A549 (cell line): ENCODE measurements around the gene TMEM179. TPM values are rescaled to one million over a fixed set of nuclear protein-coding genes. Genes with fewer than 3 reads are reported as not detected.

Experiments
- ATAC-seq, 2 experiments: fragments of 200-7000 bp in 1 of 2; fragments of >200 bp in 1 of 2; cut with Nextera tagmentation in 1 of 2; cut with Tn5 transposase in 1 of 2; 3 replicates each; pipeline versions ENCODE4 v1.8.0 to v1.9.1; 2018 to 2020; ENCODE audit warnings: mild to moderate bottlenecking in 1 of 2, moderate library complexity in 1 of 2
- CTCF ChIA-PET: fragments of 300-600 bp; sonication (Branson Sonifier 250); formaldehyde crosslinking; extraction: SDS; loops from one replicate; lab custom pipeline; 2021; ENCODE audit warnings: antibody characterized with exemption, inconsistent platforms; lab: Yijun Ruan, JAX
- POLR2A ChIA-PET: fragments of 350-600 bp; formaldehyde crosslinking; extraction: SDS; loops from one replicate; lab custom pipeline; 2021; ENCODE audit warnings: antibody characterized with exemption, inconsistent platforms; lab: Yijun Ruan, JAX
- DNase-seq, 2 experiments: peaks; one replicate each; pipeline versions ENCODE4 v3.0.0 to v3.0.0-alpha.2; 2011 to 2016; ENCODE audit warnings: low read depth in 1 of 2, low spot score in 1 of 2
- FAIRE-seq: peaks from 2 replicates; lab custom pipeline; 2011; peaks lifted over from hg19 to GRCh38; lab: Jason Lieb, UNC
- H3K27ac ChIP-seq, 2 experiments: fragments of >200 bp; sonication (Bioruptor Twin); formaldehyde crosslinking; 3 replicates each; pipeline ENCODE4 v1.5.1; 2016 to 2017
- H3K4me1 ChIP-seq: fragments of >200 bp; sonication (Bioruptor Twin); formaldehyde crosslinking; 3 replicates; pipeline ENCODE4 v1.6.1; 2016
- H3K4me2 ChIP-seq: fragments of >200 bp; sonication (Bioruptor Twin); formaldehyde crosslinking; 3 replicates; pipeline ENCODE4 v1.6.1; 2016
- H3K4me3 ChIP-seq: fragments of >200 bp; sonication (Bioruptor Twin); formaldehyde crosslinking; 3 replicates; pipeline ENCODE4 v1.5.1; 2016
- H3K9me3 ChIP-seq: fragments of >200 bp; sonication (Bioruptor Twin); formaldehyde crosslinking; 3 replicates; pipeline ENCODE4 v1.6.1; 2016
- BHLHE40 ChIP-seq: IDR thresholded peaks from 2 replicates; pipeline ENCODE4 v1.6.1; 2012; ENCODE audit warnings: low read depth, low read length, inconsistent platforms
- FOSB ChIP-seq: fragments of 250-450 bp; sonication (Bioruptor Pico); IDR thresholded peaks from 2 replicates; pipeline ENCODE4 v1.5.0; 2020; ENCODE audit warnings: mild to moderate bottlenecking, moderate library complexity
- HMGXB4 ChIP-seq: fragments of 250-450 bp; sonication (Bioruptor Pico); IDR thresholded peaks from 2 replicates; pipeline ENCODE4 v1.5.0; 2021; ENCODE audit warnings: mild to moderate bottlenecking, moderate library complexity, borderline replicate concordance
- HOXB5 ChIP-seq: fragments of 250-450 bp; sonication (Bioruptor Pico); IDR thresholded peaks from 2 replicates; pipeline ENCODE4 v1.5.0; 2020; ENCODE audit warnings: mild to moderate bottlenecking, moderate library complexity
- JUNB ChIP-seq: fragments of >200 bp; sonication (Bioruptor Twin); formaldehyde crosslinking; IDR thresholded peaks from 2 replicates; pipeline ENCODE4 v1.6.1; 2016
- POLR2AphosphoS2 ChIP-seq: conservative IDR thresholded peaks from 2 replicates; pipeline ENCODE4 v1.6.1; 2012; ENCODE audit warnings: low read length, improper control_type of control experiment, inconsistent platforms
- RAD21 ChIP-seq, 2 experiments: fragments of >200 bp in 1 of 2; sonication (Bioruptor Twin) in 1 of 2; formaldehyde crosslinking in 1 of 2; IDR thresholded peaks in 1 of 2; conservative IDR thresholded peaks in 1 of 2; 2 replicates in 1 of 2; 3 replicates in 1 of 2; pipeline ENCODE4 v1.6.1; 2012 to 2018; ENCODE audit warnings: inconsistent platforms in 1 of 2
- RCOR1 ChIP-seq: fragments of 150-350 bp; IDR thresholded peaks from 2 replicates; pipeline ENCODE4 v1.6.1; 2014; ENCODE audit warnings: antibody characterized with exemption, low read length, low read depth
- REST ChIP-seq: fragments of 200-600 bp; sonication (generic); IDR thresholded peaks from 2 replicates; pipeline ENCODE4 v1.6.1; 2016; ENCODE audit warnings: antibody characterized with exemption, mild to moderate bottlenecking, moderate library complexity
- SMC3 ChIP-seq: fragments of >200 bp; sonication (Bioruptor Twin); formaldehyde crosslinking; IDR thresholded peaks from 3 replicates; pipeline ENCODE4 v1.6.1; 2018; ENCODE audit warnings: inconsistent platforms
- TFCP2L1 ChIP-seq: fragments of 250-450 bp; sonication (Bioruptor Pico); IDR thresholded peaks from 2 replicates; pipeline ENCODE4 v1.5.0; 2021; ENCODE audit warnings: mild to moderate bottlenecking
- WGBS: methylation state at CpG from one replicate; pipeline ENCODE4 v1.1.6; 2017; ENCODE audit errors: missing lambda C conversion rate; 5-methylcytosine and 5-hydroxymethylcytosine counted together
- polyA plus RNA-seq, 4 experiments: library from polyadenylated mRNA; depleted of rRNA in 3 of 4; stranded (reverse); fragments of >200 nt; fragmentation: RNase III in 1 of 4; extraction: RNeasy Plus Mini Kit Qiagen cat#74134 plus additional on column Dnase treatment in 1 of 4; gene quantifications; 2 replicates in 3 of 4; 3 replicates in 1 of 4; pipeline ENCODE4 v1.2.3, GENCODE V29; 2011 to 2017
- TF ChIP-seq, protein P1 (sequence below): fragments of 150-350 bp; IDR thresholded peaks from 2 replicates; pipeline ENCODE4 v1.6.1; 2014; ENCODE audit warnings: low read depth, mild to moderate bottlenecking, low read length
- TF ChIP-seq, protein P2 (sequence below): fragments of >200 bp; sonication (Bioruptor Twin); formaldehyde crosslinking; IDR thresholded peaks from 3 replicates; pipeline ENCODE4 v1.5.1; 2016
- TF ChIP-seq, protein P3 (sequence below): IDR thresholded peaks from 2 replicates; pipeline ENCODE4 v1.6.1; 2012; ENCODE audit warnings: low read depth, borderline replicate concordance

The TMEM179 gene
- polyA plus RNA-seq, 2 of the 4 experiments (the other 2 are of a cell fraction) = 0.63 TPM; not detected in 1

DNA sequence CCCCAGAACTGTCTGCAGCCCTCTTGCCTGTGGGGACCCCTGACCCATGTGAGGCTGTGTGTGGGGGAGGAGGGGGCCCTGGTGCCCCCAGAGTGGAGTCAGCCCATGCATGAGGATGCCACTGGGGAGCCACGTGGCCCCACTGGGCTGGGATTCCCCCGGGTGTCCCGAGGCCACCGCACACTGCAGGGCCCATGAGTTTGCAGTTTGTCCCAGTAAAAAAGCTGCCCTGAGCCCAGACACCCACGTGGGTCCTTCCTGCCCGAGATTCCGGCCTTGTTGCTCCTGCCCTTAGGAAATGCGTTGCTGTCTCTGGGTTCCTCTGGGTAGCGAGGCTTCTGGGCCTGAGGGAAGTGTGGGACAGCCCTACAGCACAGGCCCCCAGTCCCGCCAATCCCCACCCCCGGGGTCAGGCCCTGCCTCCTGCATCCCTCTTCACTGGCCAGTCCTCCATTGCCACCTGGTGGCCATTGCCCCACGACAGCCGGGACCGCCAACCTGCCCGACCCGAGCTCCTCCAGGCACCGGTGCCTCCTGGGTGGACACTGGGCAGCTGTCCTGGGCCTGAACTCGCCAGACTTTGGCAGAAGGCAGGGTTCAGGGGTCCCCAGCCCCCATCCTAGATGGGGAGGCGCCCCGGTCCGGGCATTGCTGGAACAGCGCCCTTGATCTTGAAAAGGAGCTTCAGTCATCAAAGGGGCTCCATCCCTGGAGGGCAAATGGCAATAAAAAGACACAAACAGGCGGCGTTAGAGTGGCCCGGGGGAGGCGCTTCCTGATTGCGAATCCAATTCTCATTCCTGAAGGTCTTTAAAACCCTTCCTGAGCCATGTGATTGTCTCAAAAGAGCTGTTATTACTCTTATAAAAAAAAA is 40.6 kb downstream of the TMEM179 start:
- WGBS = 8% methylated on average over 20 of the region's 27 CpGs
- no peaks in the 10 kb centered on the region for H3K9me3 ChIP-seq
- POLR2A ChIA-PET = interaction anchor here (1.2 kb wide), 1 partner anchor 10 kb away, joined by 3 read pairs; no protein-coding TSS in a partner anchor
- peak overlapping the region; percentile 55 for H3K4me2 ChIP-seq
- ATAC-seq (peak; percentile 72 to 92), DNase-seq (peak; percentile 77 to 95)
- H3K4me1 ChIP-seq = peaks cover 9% of the 10 kb centered on the region; the same call in 2 of the 3 replicates
- peak; percentile 95 for TF ChIP-seq RAD21 (conservative IDR thresholded peaks at IDR 0.05 in 1 of 2, IDR thresholded peaks at IDR 0.05 in 1 of 2)
- TF ChIP-seq, protein P1, sequence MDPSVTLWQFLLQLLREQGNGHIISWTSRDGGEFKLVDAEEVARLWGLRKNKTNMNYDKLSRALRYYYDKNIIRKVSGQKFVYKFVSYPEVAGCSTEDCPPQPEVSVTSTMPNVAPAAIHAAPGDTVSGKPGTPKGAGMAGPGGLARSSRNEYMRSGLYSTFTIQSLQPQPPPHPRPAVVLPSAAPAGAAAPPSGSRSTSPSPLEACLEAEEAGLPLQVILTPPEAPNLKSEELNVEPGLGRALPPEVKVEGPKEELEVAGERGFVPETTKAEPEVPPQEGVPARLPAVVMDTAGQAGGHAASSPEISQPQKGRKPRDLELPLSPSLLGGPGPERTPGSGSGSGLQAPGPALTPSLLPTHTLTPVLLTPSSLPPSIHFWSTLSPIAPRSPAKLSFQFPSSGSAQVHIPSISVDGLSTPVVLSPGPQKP = no peak
- TF ChIP-seq, protein P2, sequence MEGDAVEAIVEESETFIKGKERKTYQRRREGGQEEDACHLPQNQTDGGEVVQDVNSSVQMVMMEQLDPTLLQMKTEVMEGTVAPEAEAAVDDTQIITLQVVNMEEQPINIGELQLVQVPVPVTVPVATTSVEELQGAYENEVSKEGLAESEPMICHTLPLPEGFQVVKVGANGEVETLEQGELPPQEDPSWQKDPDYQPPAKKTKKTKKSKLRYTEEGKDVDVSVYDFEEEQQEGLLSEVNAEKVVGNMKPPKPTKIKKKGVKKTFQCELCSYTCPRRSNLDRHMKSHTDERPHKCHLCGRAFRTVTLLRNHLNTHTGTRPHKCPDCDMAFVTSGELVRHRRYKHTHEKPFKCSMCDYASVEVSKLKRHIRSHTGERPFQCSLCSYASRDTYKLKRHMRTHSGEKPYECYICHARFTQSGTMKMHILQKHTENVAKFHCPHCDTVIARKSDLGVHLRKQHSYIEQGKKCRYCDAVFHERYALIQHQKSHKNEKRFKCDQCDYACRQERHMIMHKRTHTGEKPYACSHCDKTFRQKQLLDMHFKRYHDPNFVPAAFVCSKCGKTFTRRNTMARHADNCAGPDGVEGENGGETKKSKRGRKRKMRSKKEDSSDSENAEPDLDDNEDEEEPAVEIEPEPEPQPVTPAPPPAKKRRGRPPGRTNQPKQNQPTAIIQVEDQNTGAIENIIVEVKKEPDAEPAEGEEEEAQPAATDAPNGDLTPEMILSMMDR = peak; percentile 84
- peak; percentile 92 for TF ChIP-seq SMC3
- TF ChIP-seq, all 56 proteins: peak for 3
- CTCF ChIA-PET = interaction anchor here (0.5 to 12.1 kb wide), 66 partner anchors 9 to 755 kb away, joined by 3 to 112 read pairs (median 4); partner anchors contain the start of genes C14orf180 and TMEM179
- Histone ChIP-seq H3K4me3 (no peak overlapping the region), H3K27ac (peak overlapping the region in 1 of 2 experiments; percentile 56; a peak in 3 of 6 replicates)
- FAIRE-seq = no peak

DNA sequence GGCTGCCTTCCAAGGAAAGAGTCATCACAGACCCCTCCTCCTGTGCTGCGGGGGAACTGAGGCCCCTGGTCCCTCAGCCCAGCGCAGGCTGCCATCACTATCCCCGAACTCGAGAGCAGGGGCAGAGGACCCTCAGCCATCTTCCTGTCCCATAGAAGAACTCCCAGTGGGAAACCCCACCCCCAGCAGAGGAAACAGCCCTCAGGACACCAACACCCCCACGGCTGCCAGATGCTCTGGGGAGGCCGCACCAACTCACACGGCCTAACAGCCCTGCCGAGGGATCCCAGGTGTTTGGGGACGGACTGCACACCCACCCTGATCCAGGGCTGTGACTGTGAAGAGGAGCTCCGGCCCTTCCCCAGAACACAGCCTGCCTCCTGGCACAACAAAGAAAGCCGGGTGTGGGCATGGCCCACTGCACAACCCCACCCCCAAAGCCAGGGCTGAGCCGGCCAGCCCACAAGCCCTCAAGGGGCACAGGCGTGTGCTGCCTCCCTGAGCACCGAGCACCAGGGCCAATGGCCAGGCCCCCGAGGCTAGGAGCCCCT is 41.3 kb downstream of the TMEM179 start:
- FAIRE-seq = no peak
- H3K4me2 ChIP-seq = peak overlapping the region; percentile 55; the same call in 1 of the 3 replicates
- no peak for TF ChIP-seq JUNB
- TF ChIP-seq REST = no peak
- no peak for TF ChIP-seq POLR2AphosphoS2
- TF ChIP-seq, all 56 proteins: peak for 0
- ChIA-PET CTCF (interaction anchor here (0.5 to 12.1 kb wide), 23 partner anchors 10 to 509 kb away, joined by 3 to 112 read pairs (median 10); partner anchors contain the start of gene C14orf180), POLR2A (no interaction called here)
- no peak for DNase-seq
- H3K9me3 ChIP-seq = no peaks in the 10 kb centered on the region
- H3K27ac ChIP-seq = peak overlapping the region in 1 of 2 experiments; percentile 56; a peak in 3 of 6 replicates
- no peak overlapping the region for H3K4me3 ChIP-seq
- WGBS = 87% methylated on average over 9 of the region's 15 CpGs
- H3K4me1 ChIP-seq = peaks cover 9% of the 10 kb centered on the region; the same call in 2 of the 3 replicates
- ATAC-seq = peak in 1 of 2 experiments; percentile 7; a peak in 3 of 6 replicates

- TF ChIP-seq, protein P3, sequence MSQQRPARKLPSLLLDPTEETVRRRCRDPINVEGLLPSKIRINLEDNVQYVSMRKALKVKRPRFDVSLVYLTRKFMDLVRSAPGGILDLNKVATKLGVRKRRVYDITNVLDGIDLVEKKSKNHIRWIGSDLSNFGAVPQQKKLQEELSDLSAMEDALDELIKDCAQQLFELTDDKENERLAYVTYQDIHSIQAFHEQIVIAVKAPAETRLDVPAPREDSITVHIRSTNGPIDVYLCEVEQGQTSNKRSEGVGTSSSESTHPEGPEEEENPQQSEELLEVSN = no peak
- TF ChIP-seq HMGXB4 (CRISPR knock-in tag) = no peak
- TF ChIP-seq HOXB5 = no peak
- TF ChIP-seq TFCP2L1 (CRISPR knock-in tag) = no peak
- TF ChIP-seq RCOR1 = no peak
- TF ChIP-seq FOSB (CRISPR knock-in tag) = no peak
- no peak for TF ChIP-seq REST
- no peak for TF ChIP-seq BHLHE40
- TF ChIP-seq, all 56 proteins: peak for 0
- H3K4me3 ChIP-seq = no peak overlapping the region
- peaks cover 9% of the 10 kb centered on the region; the same call in 2 of the 3 replicates for H3K4me1 ChIP-seq
- 77% methylated on average over 5 of the region's 5 CpGs for WGBS
- ATAC-seq (no peak), DNase-seq (no peak), FAIRE-seq (no peak)
- ChIA-PET CTCF (interaction anchor here (1.1 to 12.1 kb wide), 7 partner anchors 11 to 484 kb away, joined by 3 to 112 read pairs (median 7); no protein-coding TSS in a partner anchor), POLR2A (no interaction called here)
- no peak overlapping the region for H3K4me2 ChIP-seq
- H3K27ac ChIP-seq = no peak overlapping the region
- H3K9me3 ChIP-seq = no peaks in the 10 kb centered on the region
These were observed 42.0 kb downstream of the TMEM179 start for GRCh38 chr14:104562606-104563005.
